GM19467 (cell line): ENCODE results near the gene CBX7.
"Not testable (repeated sequence)": the region's sequence is repeated elsewhere in the genome, so short reads cannot be mapped to it uniquely, and the experiment has no call there.

Experiments
- ATAC-seq: cut with Tn5 transposase; IDR thresholded peaks from one replicate; pipeline ENCODE4 v1.9.1; 2021; ENCODE audit warnings: mild to moderate bottlenecking, moderate library complexity; ENCODE audit not compliant: unreplicated experiment

CBX7 gene

GRCh38 chr22:39174498-39175352 is 22.2 kb upstream of the CBX7 start:
- ATAC-seq = no peak

- no peak for ATAC-seq
Measured at GRCh38 chr22:39173787-39174497, 21.5 kb upstream of the CBX7 start.

DNA sequence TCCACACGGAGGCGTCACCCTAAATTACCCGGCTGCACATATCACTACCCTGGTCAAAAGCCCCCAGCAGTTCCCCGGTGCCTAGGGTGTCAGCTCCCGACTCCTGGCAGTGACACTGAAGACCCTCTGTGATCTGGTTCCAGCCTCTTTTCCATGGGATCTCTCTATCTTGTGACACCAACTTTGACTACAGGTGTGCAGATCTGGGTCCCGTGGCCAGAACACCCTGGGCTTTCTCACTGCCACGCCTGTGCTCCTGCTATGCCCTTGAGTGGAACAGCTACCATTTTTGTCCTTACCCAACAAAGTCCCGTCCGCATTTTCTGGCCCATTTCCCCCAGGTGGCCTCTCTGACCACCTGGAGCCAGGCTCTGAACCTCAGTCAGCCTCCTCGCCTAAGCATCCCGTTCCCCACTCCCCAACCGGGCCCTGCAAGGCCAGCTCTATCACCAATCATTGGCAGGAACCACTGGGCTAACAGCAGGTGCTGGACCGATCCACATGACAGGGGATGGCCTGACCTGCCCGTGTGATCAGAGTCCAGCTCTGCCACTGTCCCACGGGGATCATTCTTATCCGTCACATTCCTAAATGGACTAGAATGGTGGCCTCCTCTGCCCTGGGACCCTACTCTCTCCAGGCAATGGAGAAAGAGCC is 20.7 kb upstream of the CBX7 start:
- ATAC-seq = no peak

DNA sequence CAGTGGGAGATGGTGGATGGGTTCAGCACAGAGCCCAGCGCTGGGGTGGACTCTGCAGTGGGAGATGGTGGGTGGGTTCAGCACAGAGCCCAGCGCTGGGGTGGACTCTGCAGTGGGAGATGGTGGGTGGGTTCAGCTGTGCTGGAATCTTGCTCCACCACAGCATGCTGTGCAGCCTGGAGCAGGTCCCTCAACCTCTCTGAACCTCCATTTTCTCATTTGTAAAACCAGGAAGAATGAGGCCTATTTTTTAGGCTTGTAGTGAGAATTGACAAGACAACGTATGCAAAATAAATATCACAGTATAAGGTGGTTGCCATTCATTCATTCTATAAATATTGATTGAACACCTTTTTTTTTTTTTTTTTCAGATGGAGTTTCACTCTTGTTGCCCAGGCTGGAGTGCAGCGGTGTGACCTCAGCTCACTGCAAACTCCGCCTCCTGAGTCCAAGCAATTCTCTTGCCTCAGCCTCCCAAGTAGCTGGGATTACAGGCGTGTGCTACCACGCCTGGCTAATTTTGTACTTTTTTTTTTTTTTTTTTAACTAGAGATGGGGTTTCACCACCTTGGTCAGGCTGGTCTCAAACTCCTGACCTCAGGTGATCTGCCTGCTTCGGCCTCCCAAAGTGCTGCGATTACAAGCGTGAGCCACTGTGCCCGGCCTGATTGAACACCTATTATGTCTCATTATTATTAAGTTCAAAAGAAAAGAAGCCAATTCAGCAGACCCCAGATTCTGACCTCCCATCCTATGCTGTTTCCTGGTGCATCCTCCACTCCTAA is 20.0 kb upstream of the CBX7 start:
- not testable (repeated sequence) for ATAC-seq

GRCh38 chr22:39171623-39172264 is 19.3 kb upstream of the CBX7 start:
- ATAC-seq = no peak

DNA sequence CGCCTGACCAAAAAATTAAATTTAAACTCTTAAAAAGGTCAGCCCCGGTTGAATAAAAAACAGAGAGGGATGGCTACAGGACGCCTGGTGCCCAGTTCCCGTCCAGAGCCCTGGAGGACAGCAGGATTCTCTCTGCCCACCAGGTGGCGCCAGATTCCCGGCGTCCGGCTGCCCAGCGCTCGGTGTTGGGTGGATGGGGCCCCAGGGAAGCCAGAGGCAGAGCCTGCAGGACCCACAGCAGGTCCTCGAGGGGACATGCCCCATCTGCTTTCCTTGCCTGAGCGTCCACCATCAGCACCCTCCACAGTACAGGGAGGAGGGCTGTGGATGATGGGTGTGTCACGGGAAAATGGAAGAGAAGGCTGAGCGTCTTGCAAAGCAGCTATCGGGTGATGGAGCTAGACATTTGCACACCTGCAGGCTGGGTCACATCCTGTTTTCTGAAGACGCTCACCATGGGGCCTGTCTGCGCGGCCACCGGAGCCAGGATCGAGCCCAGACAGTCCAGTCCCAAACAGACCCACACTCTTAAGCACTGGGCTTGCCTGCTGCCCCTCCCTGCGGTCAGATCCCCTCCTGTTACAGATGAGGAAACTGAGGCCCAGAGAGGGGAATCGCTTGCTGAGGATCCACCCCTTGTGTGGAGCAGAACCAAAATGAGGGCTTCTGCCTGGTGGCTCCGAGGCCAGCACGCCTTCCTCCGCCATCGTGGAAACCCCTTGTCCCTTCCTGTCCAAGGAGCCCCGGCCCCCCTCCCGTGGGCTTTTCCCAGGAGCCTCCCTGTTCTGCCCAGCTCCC is 18.5 kb upstream of the CBX7 start:
- ATAC-seq = peak; percentile 52

DNA sequence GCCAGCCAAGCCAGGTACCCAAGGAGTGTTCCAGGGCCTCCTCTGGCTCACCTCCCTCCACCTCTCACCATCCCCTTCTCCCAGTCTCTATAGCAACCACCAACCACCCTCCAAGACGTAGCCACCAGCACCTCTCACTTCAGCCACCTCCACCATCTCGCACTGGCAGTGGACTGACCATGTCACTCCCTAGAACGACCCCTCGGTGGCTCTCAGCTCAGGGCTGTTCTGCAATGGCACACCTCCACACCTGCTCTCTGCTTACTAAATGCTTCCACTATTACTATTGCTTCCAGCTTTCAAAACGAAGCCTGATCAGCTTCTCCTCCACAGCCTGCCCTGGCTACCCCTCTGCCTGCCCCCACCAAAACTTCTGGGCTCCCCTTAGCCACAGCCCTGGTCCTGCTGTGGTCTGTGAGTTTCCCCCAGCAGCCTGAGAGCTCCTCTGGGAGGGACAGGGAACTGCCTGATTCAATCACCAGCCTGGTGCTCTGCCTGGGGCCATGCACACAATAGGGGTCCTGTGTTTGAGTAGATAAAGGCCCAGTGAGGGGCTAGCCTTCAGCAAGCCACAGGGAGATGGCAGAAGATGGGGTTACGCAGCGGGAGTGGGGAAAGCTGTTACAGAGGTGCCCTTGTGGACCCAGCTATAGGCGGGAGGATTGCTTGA is 17.5 kb upstream of the CBX7 start:
- no peak for ATAC-seq

DNA sequence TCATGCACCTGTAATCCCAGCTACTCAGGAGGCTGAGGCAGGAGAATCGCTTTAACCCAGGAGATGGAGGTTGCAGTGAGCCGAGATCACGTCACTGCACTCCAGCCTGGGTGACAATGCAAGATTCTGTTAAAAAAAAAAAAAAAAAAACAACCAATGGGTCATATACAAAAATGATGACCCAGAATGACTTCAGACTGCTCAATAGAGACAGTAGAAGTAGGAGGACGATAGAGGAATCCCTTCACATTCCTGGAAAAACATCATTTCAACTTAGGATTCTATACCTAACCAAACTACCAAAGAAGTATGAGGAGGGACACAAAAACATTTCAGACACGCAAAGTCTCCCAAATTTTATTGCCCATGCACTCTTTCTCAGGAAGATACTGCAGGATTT is 14.1 kb upstream of the CBX7 start:
- ATAC-seq = no peak

DNA sequence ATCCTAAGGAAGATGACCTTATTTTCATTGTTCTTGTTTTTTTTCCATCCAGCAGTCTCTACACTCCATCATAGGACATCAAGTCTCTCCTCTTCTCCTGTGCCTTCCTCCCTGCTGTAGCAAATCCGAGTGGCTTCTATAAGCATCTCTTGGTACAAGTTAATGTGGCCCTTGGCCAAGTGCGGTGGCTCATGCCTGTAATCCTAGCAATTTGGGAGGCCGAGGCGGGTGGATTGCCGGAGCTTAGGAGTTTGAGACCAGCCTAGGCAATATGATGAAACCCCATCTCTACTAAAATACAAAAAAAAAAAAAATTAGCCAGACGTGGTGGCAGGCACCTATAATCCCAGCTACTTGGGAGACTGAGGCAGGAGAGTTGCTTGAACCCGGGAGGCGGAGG is 3.6 kb upstream of the CBX7 start:
- not testable (repeated sequence) for ATAC-seq

DNA sequence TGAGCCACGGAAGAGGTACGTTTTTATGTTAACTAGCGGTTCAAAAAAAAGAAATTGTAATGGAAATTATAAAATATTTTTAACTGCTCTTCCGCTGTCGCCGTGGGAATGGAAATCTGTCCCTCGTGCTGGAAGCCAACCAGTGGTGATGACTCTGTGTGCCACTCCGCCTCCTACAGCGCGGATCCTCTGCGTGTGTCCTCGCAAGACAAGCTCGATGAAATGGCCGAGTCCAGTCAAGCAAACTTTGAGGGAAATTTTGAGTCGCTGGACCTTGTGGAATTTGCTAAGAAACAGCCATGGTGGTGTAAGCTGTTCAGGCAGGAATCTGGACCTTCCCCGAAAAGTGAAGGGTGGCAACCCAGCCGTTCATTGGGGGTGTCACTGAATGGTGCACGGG is 2.9 kb upstream of the CBX7 start:
- ATAC-seq = no peak

GRCh38 chr22:39153220-39153717 is 789 bp upstream of the CBX7 start:
- ATAC-seq = no peak

GRCh38 chr22:39152024-39152510 is 413 bp downstream of the CBX7 start:
- ATAC-seq = no peak

DNA sequence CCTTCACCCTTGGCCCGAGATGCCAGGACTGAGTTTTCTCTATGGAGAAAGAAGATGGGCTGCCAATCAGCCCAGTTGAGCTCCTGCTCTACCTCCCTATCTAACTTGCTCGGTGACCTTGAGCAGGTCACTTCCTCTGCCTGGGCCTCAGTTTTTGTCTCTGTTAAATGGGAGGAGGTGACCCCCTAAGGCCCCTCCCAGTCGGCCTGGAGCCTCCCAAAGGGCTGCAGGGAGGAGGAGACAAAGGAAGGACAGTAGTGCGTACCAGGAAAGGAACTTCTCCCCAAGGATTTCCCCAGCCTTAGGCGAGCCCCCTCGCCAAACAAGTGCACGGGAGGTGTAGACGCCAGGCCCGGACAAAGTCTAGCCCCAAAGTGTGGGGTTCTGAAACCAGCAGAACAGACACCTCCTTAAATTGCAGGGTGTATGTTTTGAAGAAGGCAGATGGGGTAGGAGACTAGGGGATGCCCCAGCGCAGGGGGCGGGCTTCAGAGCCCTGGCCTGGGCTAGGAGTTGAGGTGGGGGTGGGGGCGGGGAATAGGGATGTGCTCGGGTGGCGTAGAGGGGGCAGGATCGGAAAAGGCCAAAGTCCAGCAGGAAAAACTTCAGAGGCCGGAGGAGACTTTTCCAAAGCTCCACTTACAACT is 1.0 kb downstream of the CBX7 start:
- no peak for ATAC-seq

- ATAC-seq = no peak
Measured at GRCh38 chr22:39150848-39151215, 1.6 kb downstream of the CBX7 start.

DNA sequence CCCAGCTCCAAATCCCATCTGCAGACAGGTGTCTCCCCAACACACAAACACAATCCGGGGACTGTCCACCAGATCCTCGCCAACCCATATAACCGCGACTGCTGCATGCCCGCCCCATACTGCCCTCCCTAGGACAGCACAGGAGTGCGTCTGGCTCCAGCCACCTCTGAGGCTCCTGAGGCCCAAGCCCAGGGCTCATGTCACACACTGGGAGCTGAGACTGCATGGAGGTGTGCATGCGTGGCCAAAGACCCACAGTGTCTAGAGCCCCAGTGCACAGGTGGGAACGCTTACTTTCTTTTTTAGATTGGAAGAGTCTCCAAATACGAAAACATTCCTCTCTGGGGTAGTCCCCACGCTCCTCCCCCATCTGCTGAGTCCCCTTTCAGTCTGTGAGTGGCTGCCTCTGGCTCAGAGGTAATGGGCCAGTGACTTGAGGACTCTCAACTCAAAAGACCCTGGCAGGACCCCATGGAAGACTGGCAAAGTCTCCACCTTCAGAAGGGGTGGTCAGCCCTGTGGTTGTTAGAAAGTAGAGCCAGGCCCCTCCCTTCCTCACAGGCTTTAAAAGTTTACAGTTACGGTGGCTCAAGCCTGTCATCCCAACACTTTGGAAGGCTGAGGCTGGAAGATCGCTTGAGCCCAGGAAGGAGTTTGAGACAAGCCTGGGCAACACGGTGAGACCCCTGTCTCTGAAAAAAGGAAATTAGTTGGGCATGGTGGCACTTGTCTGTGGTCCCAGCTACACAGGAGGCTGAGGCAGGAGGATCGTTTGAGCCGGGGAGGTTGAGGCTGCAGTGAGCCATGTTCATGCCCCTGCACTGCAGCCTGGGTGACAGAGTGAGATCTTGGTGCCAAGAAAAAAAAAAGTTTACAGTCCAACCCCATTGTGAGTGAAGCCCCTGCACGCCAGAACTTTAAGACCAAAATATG is 2.3 kb downstream of the CBX7 start:
- ATAC-seq = no peak

DNA sequence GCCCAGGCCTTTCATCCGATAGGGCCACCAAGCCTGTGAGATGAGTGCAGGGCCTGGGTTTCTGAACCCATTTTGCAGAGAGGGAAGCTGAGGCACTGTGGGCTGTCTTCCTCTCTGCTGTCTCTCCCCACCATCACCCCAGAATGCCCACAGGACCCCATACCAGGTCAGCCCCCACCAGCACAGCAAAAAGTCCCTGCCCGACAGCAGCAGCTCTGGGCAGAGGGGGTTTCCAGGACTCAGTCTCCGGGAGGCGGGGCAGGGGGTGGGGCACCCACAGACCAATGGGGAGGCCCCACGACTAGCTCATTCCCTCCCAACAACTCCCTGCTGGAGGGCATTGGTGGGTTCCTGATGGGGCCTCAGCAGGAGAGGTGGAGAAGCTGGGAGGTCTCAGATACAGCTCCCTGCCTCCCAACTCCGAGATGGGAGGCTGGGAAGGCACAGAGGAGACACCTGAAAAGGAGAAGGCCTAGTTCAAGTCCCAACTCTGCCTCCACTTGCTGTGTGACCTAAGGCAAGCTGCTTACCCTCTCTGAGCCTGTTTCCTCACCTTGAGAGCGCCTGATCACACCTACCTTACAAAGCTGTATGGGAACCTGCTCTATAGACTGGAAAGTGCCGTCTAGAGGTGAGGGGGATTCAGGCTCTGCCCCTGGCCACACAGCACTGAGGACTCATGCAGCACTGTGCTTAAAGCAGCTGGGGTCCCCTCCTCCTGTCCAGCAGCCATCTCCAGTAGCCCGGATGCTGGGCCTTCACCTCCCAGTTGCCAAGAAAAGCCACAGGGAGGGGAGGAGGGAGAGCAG is 3.5 kb downstream of the CBX7 start:
- no peak for ATAC-seq
